ENCODE results near the gene RAB13.

- no peak for TF ChIP-seq CTCF (IDR thresholded peaks at IDR 0.05)
- TF ChIP-seq TCF7L2 (IDR thresholded peaks at IDR 0.05; ENCODE audit: low read depth, low read length), result no peak
- no peak for TF ChIP-seq SIN3A (IDR thresholded peaks at IDR 0.05; ENCODE audit: borderline replicate concordance, insufficient read depth, low read depth, low read length)
- no peak for TF ChIP-seq POLR2AphosphoS5 (IDR thresholded peaks at IDR 0.05; ENCODE audit: low read depth, low read length)
- TF ChIP-seq REST (IDR thresholded peaks at IDR 0.05; ENCODE audit: insufficient read depth in 1 of 2, low read depth in 2 of 2, low read length in 1 of 2), result no peak
These were observed 1.5 kb upstream of the RAB13 start for GRCh38 chr1:153987621-153988020.
